C4-2B (cell line): Measurements from ENCODE around the gene FLNC.

ENCODE experiments used
- CTCF ChIP-seq: fragments of 450-650 bp; conservative IDR thresholded peaks from 2 replicates; pipeline ENCODE4 v1.5.1; 2017; ENCODE audit warnings: mild to moderate bottlenecking
- ZFX ChIP-seq: fragments of 450-650 bp; IDR thresholded peaks from 2 replicates; pipeline ENCODE4 v1.6.1; 2017

GRCh38 chr7:128887169-128888038 lies 57.2 kb downstream of the FLNC start:
- TF ChIP-seq CTCF (no peak), ZFX (no peak)
